ENCODE data around the gene CALR3.

Gene CALR3

GRCh38 chr19:16535381-16535780 lies 39.4 kb upstream of the CALR3 start:
- Histone ChIP-seq H3K36me3 (peaks cover 99% of the 10 kb centered on the region), H3K9ac (no peak overlapping the region), H3K27ac (no peak overlapping the region), H3K4me1 (peaks cover 22% of the 10 kb centered on the region), H3K4me2 (no peak overlapping the region), H3K9me3 (no peaks in the 10 kb centered on the region), H3K4me3 (no peak overlapping the region), H3K27me3 (no peaks in the 10 kb centered on the region), H4K20me1 (peaks cover 100% of the 10 kb centered on the region)
- TF ChIP-seq Cebpa-rat (IDR thresholded peaks at IDR 0.05), result no peak

- TF ChIP-seq Cebpa-rat (IDR thresholded peaks at IDR 0.05), result no peak
- Histone ChIP-seq H3K27ac (no peak overlapping the region), H3K36me3 (peaks cover 100% of the 10 kb centered on the region), H4K20me1 (peaks cover 100% of the 10 kb centered on the region), H3K4me2 (no peak overlapping the region), H3K9me3 (no peaks in the 10 kb centered on the region), H3K9ac (no peak overlapping the region), H3K4me3 (no peak overlapping the region), H3K4me1 (no peaks in the 10 kb centered on the region), H3K27me3 (no peaks in the 10 kb centered on the region)
Measured at GRCh38 chr19:16532440-16533234, 36.7 kb upstream of the CALR3 start.

GRCh38 chr19:16531380-16531669 lies 35.4 kb upstream of the CALR3 start:
- TF ChIP-seq Cebpa-rat (IDR thresholded peaks at IDR 0.05), result no peak
- no peaks in the 10 kb centered on the region for H3K9me3 ChIP-seq
- H3K4me1 ChIP-seq, result no peaks in the 10 kb centered on the region
- H3K27me3 ChIP-seq, result no peaks in the 10 kb centered on the region
- H4K20me1 ChIP-seq, result peaks cover 100% of the 10 kb centered on the region
- no peak overlapping the region for H3K4me2 ChIP-seq
- H3K4me3 ChIP-seq, result no peak overlapping the region
- H3K9ac ChIP-seq, result no peak overlapping the region
- no peak overlapping the region for H3K27ac ChIP-seq
- peaks cover 100% of the 10 kb centered on the region for H3K36me3 ChIP-seq

- no peak for TF ChIP-seq Cebpa-rat (IDR thresholded peaks at IDR 0.05)
- Histone ChIP-seq H3K27me3 (no peaks in the 10 kb centered on the region), H3K4me1 (no peaks in the 10 kb centered on the region), H4K20me1 (peaks cover 100% of the 10 kb centered on the region), H3K27ac (no peak overlapping the region), H3K9ac (no peak overlapping the region), H3K9me3 (no peaks in the 10 kb centered on the region), H3K4me2 (no peak overlapping the region), H3K4me3 (no peak overlapping the region), H3K36me3 (peaks cover 100% of the 10 kb centered on the region)
Measured at GRCh38 chr19:16530540-16531379, 34.8 kb upstream of the CALR3 start.

- Histone ChIP-seq H3K4me3 (no peak overlapping the region), H3K9me3 (no peaks in the 10 kb centered on the region), H3K27ac (no peak overlapping the region), H3K4me2 (no peak overlapping the region), H3K9ac (no peak overlapping the region), H3K27me3 (no peaks in the 10 kb centered on the region), H4K20me1 (peaks cover 100% of the 10 kb centered on the region), H3K4me1 (no peaks in the 10 kb centered on the region), H3K36me3 (peaks cover 100% of the 10 kb centered on the region)
- TF ChIP-seq Cebpa-rat (IDR thresholded peaks at IDR 0.05), result no peak
Measured at GRCh38 chr19:16529466-16530144, 33.6 kb upstream of the CALR3 start.

GRCh38 chr19:16527971-16528521 lies 32.1 kb upstream of the CALR3 start:
- no peak overlapping the region for H3K4me3 ChIP-seq
- H3K9ac ChIP-seq, result no peak overlapping the region
- no peak overlapping the region for H3K4me2 ChIP-seq
- H3K27ac ChIP-seq, result no peak overlapping the region
- no peaks in the 10 kb centered on the region for H3K27me3 ChIP-seq
- H4K20me1 ChIP-seq, result peaks cover 100% of the 10 kb centered on the region
- H3K36me3 ChIP-seq, result peaks cover 100% of the 10 kb centered on the region
- H3K4me1 ChIP-seq, result no peaks in the 10 kb centered on the region
- TF ChIP-seq Cebpa-rat (IDR thresholded peaks at IDR 0.05), result no peak
- no peaks in the 10 kb centered on the region for H3K9me3 ChIP-seq

GRCh38 chr19:16527334-16527935 lies 31.5 kb upstream of the CALR3 start:
- Histone ChIP-seq H3K4me2 (no peak overlapping the region), H3K27me3 (no peaks in the 10 kb centered on the region), H3K4me1 (no peaks in the 10 kb centered on the region), H4K20me1 (peaks cover 100% of the 10 kb centered on the region), H3K9ac (no peak overlapping the region), H3K9me3 (no peaks in the 10 kb centered on the region), H3K4me3 (no peak overlapping the region), H3K27ac (no peak overlapping the region), H3K36me3 (peaks cover 100% of the 10 kb centered on the region)
- TF ChIP-seq Cebpa-rat (IDR thresholded peaks at IDR 0.05), result no peak

- Histone ChIP-seq H3K4me2 (no peak overlapping the region), H3K36me3 (peaks cover 100% of the 10 kb centered on the region), H4K20me1 (peaks cover 97% of the 10 kb centered on the region), H3K27ac (no peak overlapping the region), H3K27me3 (no peaks in the 10 kb centered on the region), H3K4me1 (no peaks in the 10 kb centered on the region), H3K4me3 (no peak overlapping the region), H3K9ac (no peak overlapping the region), H3K9me3 (no peaks in the 10 kb centered on the region)
- no peak for TF ChIP-seq Cebpa-rat (IDR thresholded peaks at IDR 0.05)
Measured at GRCh38 chr19:16525751-16526481, 29.9 kb upstream of the CALR3 start.
